LNCAP (cell line): ENCODE data around the gene MRPS35.

Experiments used
- CTCF ChIP-seq: fragments of 450-650 bp; IDR thresholded peaks from 2 replicates; pipeline ENCODE4 v1.5.1; 2017; ENCODE audit warnings: mild to moderate bottlenecking

Gene MRPS35

DNA sequence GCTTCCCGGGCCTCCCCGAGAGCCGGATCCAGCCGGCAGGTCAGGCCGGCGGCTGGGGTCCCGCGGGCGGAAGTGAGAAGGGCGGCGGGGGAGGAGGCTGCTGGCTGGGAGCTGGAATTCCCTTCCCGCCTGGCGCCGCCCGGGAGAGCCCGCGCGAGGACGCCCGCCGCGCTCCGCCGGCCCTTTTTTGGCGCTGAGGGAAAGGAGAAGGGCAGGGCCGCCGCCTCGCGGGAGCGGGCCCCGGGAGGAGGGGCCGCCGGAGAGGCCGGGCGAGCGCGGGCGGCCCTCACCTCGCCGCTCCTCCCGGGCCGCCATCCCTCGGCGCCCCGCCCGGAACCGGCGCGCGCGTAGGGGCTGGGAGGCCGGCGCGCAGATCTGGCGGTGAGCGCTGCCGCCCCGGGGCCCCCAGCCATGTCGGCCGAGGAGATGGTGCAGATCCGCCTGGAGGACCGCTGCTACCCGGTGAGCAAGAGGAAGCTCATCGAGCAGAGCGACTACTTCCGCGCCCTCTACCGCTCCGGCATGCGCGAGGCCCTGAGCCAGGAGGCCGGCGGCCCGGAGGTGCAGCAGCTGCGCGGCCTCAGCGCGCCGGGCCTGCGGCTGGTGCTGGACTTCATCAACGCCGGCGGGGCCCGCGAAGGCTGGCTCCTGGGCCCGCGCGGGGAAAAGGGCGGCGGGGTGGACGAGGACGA, 69.4 kb downstream of the MRPS35 start, which contains the start of the genes KLHL42 and MANSC4:
KLHL42 (plus strand) TSS at position 314 of the 692 bp plus-strand sequence; CDS start at position 412, 98 bp downstream.
MANSC4 (minus strand) TSS at position 317 of the 692 bp plus-strand sequence. CDS start 8,960 bp downstream, outside the sequence.
- TF ChIP-seq CTCF = no peak

GRCh38 chr12:27780612-27781408, 70.2 kb downstream of the MRPS35 start:
- TF ChIP-seq CTCF = no peak

GRCh38 chr12:27781680-27782079, 71.0 kb downstream of the MRPS35 start:
- no peak for TF ChIP-seq CTCF

GRCh38 chr12:27782481-27782880, 71.8 kb downstream of the MRPS35 start:
- no peak for TF ChIP-seq CTCF

DNA sequence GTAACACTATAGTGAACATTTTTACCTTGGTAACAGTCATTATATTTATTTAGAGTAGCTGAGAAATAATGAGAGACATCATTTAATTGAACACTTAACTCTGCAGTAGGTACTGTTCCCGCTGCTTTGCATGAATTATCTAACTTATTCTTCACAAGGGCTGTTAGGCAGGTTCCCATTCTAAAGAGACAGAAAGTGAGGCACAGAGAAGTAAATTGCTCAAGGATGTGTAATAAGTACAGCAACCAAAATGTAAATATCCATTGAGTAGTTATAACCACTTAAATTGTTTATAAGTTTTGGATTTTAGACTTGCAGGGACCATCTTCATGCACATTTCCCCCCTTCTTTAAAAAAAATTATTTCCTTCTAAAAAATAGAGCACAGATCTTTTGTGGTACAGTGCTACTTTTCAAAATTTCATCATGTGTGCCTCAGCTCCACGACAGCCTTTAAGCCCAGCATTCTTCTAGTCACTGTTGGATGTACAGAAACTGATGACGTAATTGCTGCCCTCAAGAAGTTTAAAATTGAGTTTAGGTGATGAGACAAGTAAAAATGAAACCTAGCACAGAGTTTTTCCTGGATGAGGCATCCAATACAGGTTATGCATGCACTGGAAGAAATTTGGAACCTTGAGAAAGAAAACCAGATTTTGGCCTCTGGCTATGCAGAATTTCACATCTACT, 75.4 kb downstream of the MRPS35 start:
- TF ChIP-seq CTCF = no peak

DNA sequence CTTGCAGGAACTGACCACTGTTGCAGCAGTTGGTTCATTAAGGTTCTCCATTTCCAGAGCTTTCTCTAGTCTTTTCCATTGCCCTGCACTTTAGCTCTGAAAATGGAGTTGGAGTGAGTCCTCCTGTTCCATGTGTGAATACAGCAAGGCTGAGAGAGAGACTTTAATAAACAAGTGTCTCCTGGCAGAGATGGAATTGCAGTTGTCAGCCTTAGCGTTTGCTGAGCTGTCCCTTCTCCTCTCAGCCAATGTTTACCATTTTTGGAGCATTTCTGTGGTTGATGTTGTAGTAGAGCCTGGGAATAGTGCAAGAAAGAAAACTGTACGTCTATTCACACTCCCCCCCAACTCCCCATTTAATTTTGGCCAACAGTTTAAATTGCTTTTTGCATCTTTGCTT, 76.9 kb downstream of the MRPS35 start:
- TF ChIP-seq CTCF = no peak

GRCh38 chr12:27790179-27790578, 79.5 kb downstream of the MRPS35 start:
- no peak for TF ChIP-seq CTCF
